Right hindlimb (tissue), 1 donor: ENCODE data around the gene CACNA1H.
"Not testable (repeated sequence)": the region's sequence is repeated elsewhere in the genome, so short reads cannot be mapped to it uniquely, and the experiment has no call there.

Experiments used
- DNase-seq: peaks from one replicate; pipeline ENCODE4 v3.0.0-alpha.2; 2018

CACNA1H gene

GRCh38 chr16:1256874-1257322, 104.0 kb downstream of the CACNA1H start:
- no peak for DNase-seq

- DNase-seq: no peak
Measured at GRCh38 chr16:1257561-1258224, 104.8 kb downstream of the CACNA1H start.

- no peak for DNase-seq
Measured at GRCh38 chr16:1258225-1258600, 105.3 kb downstream of the CACNA1H start.

- no peak for DNase-seq
Measured at GRCh38 chr16:1258906-1259759, 106.2 kb downstream of the CACNA1H start.

GRCh38 chr16:1259760-1260068, 106.8 kb downstream of the CACNA1H start:
- DNase-seq: no peak

GRCh38 chr16:1260101-1260680, 107.3 kb downstream of the CACNA1H start:
- DNase-seq: no peak

- DNase-seq: no peak
Measured at GRCh38 chr16:1261131-1261892, 108.4 kb downstream of the CACNA1H start.

GRCh38 chr16:1262210-1262845, 109.4 kb downstream of the CACNA1H start:
- no peak for DNase-seq

GRCh38 chr16:1262846-1263221, 109.9 kb downstream of the CACNA1H start:
- no peak for DNase-seq

GRCh38 chr16:1263591-1264344, 110.9 kb downstream of the CACNA1H start:
- no peak for DNase-seq

- no peak for DNase-seq
Measured at GRCh38 chr16:1264345-1265089, 111.6 kb downstream of the CACNA1H start.

- no peak for DNase-seq
Measured at GRCh38 chr16:1265090-1265630, 112.3 kb downstream of the CACNA1H start.

- no peak for DNase-seq
Measured at GRCh38 chr16:1265826-1266225, 112.9 kb downstream of the CACNA1H start.

GRCh38 chr16:1269418-1269817, 116.5 kb downstream of the CACNA1H start:
- not testable (repeated sequence) for DNase-seq

- DNase-seq: no peak
Measured at GRCh38 chr16:1271380-1271723, 118.4 kb downstream of the CACNA1H start.
